Stimulated activated CD8-positive, alpha-beta memory T cell treated with anti-CD3 and anti-CD28 coated beads, Interleukin-7, amount 100 ng/mL, for 48 hours (primary cell): ENCODE measurements around the gene MYL12B.
A peak's percentile ranks its signal among the peaks of the same experiment; 100 is the strongest.
"Not testable (repeated sequence)": the region's sequence is repeated elsewhere in the genome, so short reads cannot be mapped to it uniquely, and the experiment has no call there.

Experiments
- DNase-seq, 2 donors: peaks; one replicate each; pipeline ENCODE4 v3.0.0-alpha.2; 2020; ENCODE audit warnings: low read depth in 1 of 2; ENCODE audit errors: extremely low read depth in 1 of 2

Gene MYL12B

DNA sequence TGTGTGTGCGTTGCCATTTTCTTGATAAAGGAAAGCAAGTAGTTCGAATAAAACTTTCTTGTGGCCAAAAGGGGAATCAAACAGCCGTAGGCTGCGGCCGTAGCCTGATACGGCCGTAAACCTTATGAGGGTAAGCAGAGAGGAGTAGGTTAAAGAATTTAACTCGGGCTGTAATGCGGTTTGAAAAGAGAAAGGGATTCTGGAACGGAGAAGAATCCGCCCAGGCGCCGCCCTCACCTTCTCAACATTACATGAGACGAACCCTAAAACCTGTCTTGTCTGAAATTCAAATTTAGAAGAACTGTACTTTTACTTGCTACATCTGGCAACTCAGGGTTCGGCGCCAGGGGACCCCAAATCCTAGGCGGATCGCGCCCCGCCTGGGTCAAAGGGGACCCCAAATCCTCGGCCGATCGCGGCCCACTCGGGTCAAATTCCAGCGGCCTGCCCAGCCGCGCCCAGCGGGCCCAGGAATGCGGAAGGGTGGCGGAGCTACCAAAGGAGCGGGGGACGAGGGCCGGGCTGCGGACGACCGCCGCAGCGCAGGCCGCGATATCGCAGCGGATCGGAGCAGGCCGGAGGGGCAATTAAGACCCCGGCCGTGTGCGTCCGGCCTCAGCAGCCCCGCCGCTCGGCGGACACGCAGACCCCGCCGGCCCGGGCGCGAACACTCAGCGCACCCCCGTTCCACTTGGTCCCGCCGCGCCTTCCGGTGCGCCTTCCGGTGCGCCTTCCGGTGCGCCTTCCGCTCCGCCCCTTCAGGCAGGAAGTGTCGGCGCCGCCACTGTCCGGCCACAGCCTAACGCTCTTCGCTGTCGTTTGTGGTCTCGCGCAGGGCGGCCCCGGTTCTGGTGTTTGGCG lies at the start of gene MYL12B:
Gene MYL12B (plus strand): TSS at position 761 of the 861 bp plus-strand sequence. CDS start 10,766 bp downstream, outside the sequence.
- peak; percentile 59 to 63 for DNase-seq

- no peak for DNase-seq
These were observed 49.3 kb upstream of the MYL12B start for GRCh38 chr18:3212657-3213056.

DNA sequence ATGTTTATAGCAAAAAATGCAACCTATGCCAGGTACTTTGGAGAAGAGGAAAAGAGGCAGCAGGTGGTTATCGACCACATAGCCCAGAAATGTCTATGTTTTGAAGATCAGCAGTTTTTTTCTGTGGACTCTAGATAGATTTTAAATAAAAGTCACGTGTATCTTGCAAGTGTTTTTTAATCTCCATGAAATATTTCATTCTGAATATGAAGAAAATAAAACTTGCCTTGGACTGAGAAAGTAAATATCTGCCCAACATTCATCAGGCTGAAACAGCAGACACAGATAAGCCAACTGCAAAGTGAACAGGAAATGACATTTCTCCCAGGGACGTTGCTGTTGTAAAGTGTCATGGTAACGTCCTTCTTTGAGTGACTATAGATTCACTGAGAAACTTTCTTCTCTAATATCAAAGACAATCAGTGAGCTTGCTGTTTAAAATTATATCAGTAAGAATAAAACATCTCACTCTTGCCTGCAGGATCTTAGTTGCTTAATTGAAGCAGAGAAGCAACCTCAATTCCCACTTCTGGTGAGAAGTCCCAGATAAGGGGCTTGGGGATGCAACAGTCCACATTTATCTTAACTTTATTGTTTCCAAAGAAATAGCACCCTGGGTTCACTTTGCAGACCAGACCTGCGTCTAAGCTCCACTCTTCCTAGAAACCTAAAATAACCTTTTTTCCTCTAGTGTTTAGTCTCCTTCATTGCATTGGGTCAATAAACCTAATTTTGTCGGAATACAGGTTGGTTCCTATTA lies 48.5 kb upstream of the MYL12B start:
- DNase-seq = no peak

GRCh38 chr18:3214855-3215637 lies 46.9 kb upstream of the MYL12B start:
- DNase-seq = no peak

GRCh38 chr18:3216987-3217386 lies 44.9 kb upstream of the MYL12B start:
- DNase-seq = no peak

DNA sequence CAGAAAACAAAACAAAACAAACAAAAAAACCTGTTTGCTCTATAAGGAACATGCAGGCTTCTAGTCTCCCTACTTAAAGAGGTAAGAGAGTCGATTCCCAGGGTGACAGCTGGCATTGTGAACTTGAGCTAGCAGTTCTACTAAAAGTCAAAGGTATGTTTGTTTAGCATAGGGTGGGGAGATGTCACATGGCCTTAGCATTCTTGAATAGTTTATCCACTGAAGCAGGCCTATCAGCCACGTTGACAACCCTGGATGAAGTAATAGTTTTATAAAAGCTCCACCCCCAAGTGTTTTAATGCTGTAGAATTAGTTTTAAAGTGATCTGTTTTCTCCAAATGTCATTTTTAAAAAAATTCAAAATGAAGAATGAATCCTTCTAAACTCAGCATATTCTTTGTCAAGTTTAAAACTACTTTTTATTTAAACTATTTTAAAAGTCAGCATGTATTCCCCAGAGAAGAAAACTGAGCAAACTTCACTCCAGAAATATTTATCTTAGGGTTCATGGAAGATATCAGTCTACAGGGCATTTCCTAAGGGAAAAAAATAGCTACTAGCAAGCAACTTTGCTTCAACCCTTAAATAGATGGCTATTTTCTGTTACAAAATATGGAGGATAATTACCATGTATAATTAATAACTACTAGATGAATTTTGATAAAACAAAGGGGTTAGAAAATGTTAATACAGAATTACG lies 43.8 kb upstream of the MYL12B start:
- DNase-seq = no peak

DNA sequence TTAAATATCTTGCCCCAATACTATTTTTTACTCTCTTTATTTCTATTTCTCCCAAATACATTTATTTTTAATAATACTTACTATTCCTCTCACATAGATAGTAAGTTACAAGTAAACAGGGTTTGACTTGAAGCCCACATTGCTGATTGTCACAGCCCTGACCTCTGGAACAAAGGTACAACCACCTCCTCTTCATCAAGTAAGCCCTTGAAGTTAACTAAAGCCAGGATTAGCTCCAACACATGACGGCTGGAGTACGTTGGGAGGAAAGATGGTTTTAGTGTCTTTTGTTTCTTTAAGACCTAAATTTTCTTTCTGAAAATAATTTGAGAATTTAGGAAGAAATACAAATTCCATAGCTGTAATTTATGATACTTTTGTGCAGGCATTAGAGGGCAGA lies 43.1 kb upstream of the MYL12B start:
- DNase-seq = no peak

GRCh38 chr18:3219241-3219630 lies 42.7 kb upstream of the MYL12B start:
- DNase-seq = no peak

DNA sequence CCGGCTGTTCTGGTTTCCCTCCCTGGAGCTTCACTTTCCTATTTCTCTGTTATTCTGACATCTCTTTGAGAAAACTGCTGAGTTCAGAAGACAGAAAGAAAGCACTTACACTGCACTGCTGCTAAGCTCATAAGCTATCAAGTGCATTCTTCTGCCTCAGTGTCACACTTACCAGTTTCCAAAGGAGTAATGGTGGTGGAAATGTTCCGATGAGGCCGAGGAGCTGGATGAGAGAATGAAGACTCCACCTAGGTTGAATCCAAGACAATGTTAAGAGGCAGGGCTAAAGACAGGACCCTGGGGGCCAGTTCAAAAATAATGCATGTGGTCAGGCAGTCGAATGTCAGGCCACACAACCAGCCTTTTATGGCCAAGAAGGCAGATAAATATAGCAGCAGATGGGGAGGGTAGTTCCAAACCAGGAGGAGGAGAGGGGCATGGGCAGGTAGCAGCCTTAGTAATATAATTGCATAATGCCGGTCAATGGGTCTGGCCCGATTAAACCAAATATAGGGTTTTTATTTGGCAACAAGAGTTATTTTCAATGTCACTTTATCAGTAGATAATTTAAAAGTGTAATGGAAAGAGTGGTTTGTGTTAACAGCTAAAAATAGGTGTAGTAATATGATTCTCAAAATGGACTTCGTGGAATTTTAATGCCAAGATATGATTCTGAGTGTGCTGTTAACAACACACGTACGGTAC lies 42.1 kb upstream of the MYL12B start, which contains the start of gene MYOM1:
Gene MYOM1 (minus strand): TSS at position 338 of the 705 bp plus-strand sequence. CDS start 4,745 bp downstream, outside the sequence.
- DNase-seq = no peak

DNA sequence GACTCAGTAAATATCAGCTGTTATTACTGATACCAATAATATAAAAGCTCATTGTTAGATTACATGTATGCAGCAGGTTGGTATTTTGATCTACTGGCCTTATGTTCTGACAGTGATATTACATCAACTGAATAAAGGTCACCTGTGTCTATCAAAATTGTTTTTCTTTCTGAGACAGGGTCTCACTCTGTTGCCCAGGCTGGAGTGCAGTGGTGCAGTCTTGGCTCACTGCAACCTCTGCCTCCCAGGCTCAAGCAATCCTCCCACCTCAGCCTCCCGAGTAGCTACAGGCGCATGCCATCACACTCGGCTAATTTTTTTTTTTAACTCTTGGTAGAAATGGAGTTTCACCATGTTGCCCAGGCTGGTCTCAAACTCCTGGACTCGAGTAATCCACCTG lies 41.1 kb upstream of the MYL12B start:
- DNase-seq = not testable (repeated sequence)

GRCh38 chr18:3221496-3221895 lies 40.4 kb upstream of the MYL12B start:
- DNase-seq = no peak

- DNase-seq = no peak
These were observed 38.6 kb upstream of the MYL12B start for GRCh38 chr18:3223356-3223755.

DNA sequence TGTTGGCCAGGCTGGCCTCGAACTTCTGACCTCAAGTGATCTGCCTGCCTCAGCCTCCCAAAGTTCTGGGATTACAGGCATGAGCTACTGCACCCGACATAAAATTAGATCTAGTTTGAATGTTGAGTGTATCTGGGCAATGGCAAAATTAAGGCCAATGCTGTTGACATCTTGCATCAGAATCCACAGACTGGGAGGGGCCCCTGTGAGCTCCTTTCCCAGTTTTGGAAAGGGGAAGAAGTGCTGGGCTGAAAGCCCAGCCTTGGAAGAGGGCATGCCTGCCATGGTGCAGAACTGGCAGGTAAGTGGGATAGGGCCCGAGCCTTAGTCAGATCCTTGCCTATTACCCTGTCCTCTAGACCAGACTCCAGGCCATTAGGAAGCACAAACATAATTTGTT lies 37.7 kb upstream of the MYL12B start:
- no peak for DNase-seq

GRCh38 chr18:3225588-3225987 lies 36.3 kb upstream of the MYL12B start:
- DNase-seq = no peak

- no peak for DNase-seq
These were observed 35.9 kb upstream of the MYL12B start for GRCh38 chr18:3226048-3226447.

DNA sequence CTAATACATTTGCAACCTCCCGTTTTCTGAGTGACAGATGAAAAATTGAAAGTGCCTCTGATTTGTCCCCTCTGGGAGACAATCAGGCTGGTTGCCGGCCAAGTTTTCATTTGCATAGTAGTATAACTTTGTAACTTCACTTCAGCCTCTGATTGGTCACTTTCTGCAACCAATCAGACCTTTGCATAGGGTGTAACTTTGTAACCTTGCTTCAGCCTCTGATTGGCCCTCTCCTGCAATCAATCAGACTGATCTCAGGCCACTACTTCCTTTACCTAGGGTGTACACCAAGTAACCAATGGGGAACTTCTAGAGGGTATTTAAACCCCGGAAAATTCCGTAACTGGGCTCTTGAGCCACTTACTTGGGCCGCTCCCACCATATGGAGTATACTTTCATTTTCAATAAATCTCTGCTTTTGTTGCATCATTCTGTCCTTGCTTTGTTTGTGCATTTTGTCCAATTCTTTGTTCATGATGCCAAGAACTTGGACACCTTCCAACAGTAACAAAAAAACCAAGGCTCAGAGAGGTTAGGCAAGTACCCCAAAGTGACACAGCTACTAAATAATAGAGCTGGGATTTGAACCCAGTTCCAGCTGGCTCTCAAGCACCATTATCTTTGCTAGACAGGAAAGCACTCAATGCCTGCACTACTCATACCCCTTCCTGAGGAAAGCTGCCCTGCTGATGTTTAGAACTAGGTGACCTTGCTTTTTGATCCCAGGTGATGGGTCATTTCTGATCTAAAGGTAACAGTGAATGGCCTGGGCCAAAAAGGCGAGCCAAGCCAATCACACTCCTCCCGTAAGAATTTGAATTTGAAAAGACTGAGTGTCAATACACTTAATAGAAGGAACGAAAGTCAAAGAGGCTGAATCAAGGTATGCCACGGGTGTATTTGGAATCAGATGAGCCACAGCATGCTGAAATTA lies 31.3 kb upstream of the MYL12B start:
- no peak for DNase-seq

- DNase-seq = no peak
These were observed 28.9 kb upstream of the MYL12B start for GRCh38 chr18:3233004-3233403.

DNA sequence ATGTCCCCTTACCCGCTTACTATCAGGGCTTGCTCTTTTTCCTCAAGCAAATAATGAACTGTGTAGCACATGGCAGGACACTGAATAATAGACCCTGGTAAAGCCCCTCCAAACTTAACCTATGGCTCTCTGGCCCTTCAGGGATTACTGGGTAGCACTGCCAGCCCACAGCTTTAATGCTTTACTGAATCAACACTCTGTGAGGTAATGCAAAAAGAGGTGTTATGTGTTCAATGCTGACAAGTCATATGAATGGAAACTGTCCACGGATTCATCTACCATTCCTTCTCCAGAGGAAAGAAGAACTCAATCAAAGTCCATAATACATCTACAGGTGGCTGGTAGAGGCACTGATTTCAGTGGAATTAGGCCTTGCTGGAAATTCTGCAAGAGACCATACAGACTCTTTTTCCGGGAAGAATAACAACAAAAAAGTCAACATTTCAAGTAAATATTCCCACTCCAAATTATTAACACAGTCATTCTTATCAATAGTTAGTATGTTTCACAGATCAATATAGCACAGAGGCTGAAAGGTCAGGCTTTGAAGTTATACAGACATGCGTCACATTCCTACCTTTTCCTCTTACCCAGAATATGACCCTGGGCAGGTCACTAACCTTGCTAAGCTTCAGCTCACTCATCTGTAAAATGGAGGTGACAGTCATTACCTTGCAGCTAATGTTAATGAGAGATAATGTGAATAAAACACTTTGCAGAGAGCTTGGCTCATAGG lies 28.3 kb upstream of the MYL12B start:
- no peak for DNase-seq
